GM12878 (cell line): ENCODE data around the gene BRD1. TPM values are rescaled to one million over a fixed set of nuclear protein-coding genes. Genes with fewer than 3 reads are reported as not detected.

Experiments used
- ATAC-seq: fragments of 200-7000 bp; cut with Tn5 transposase; 3 replicates; pipeline ENCODE4 v1.9.1; 2020; ENCODE audit warnings: mild to moderate bottlenecking, moderate library complexity
- BruUV-seq: library from RNA; stranded (reverse); fragments of 400-500 nt; replicated peaks from 2 replicates; lab custom pipeline; 2021; lab: Mats Ljungman, UMichigan
- CTCF ChIA-PET: fragments of 300-600 bp; sonication (Branson Sonifier 250); formaldehyde crosslinking; extraction: SDS; loops from one replicate; lab custom pipeline; 2021; ENCODE audit warnings: inconsistent platforms; lab: Yijun Ruan, JAX
- POLR2A ChIA-PET: fragments of 350-600 bp; formaldehyde crosslinking; extraction: SDS; loops from one replicate; lab custom pipeline; 2021; ENCODE audit warnings: inconsistent platforms; lab: Charles Lee
- RAD21 ChIA-PET: fragments of 300-600 bp; sonication (Branson Sonifier 250); formaldehyde crosslinking; loops from one replicate; lab custom pipeline; 2023; ENCODE audit warnings: antibody characterized with exemption; ENCODE audit not compliant: unreplicated experiment; lab: Charles Lee
- SMC1A ChIA-PET: fragments of 300-600 bp; sonication (Branson Sonifier 250); formaldehyde crosslinking; loops from one replicate; lab custom pipeline; 2023; ENCODE audit not compliant: unreplicated experiment, uncharacterized antibody; lab: Charles Lee
- DNase-seq: peaks from one replicate; pipeline ENCODE4 v3.0.0-alpha.2; 2011; ENCODE audit warnings: low read depth, low spot score
- FAIRE-seq: peaks from 3 replicates; lab custom pipeline; 2011; peaks lifted over from hg19 to GRCh38; lab: Jason Lieb, UNC
- H2AFZ ChIP-seq: 2 replicates; pipeline ENCODE4 v1.6.0; 2011; ENCODE audit warnings: low read depth, low read length, control low read depth; ENCODE audit not compliant: control insufficient read depth
- H3K27ac ChIP-seq: 2 replicates; pipeline ENCODE4 v1.5.1; 2011; ENCODE audit warnings: control low read depth; ENCODE audit not compliant: control insufficient read depth, insufficient read depth
- H3K27me3 ChIP-seq, 2 experiments: replicated peaks in 1 of 2; 2 replicates each; pipeline versions ENCODE4 v1.6.0 to v1.6.1; 2011; ENCODE audit warnings: low read length in 1 of 2; ENCODE audit not compliant: control insufficient read depth in 2 of 2, insufficient read depth in 2 of 2
- H3K36me3 ChIP-seq, 2 experiments: 2 replicates each; pipeline ENCODE4 v1.5.1; 2011; ENCODE audit warnings: low read length in 1 of 2; ENCODE audit not compliant: control insufficient read depth in 2 of 2, insufficient read depth in 2 of 2
- H3K4me1 ChIP-seq: 2 replicates; pipeline ENCODE4 v1.6.1; 2011; ENCODE audit warnings: mild to moderate bottlenecking, low read length, moderate library complexity, mixed read lengths; ENCODE audit not compliant: control insufficient read depth, insufficient read depth
- H3K4me2 ChIP-seq: 2 replicates; pipeline ENCODE4 v1.6.0; 2011; ENCODE audit warnings: control low read depth; ENCODE audit not compliant: control insufficient read depth, insufficient read depth
- H3K4me3 ChIP-seq: fragments of 200-600 bp; sonication (generic); 2 replicates; pipeline ENCODE4 v1.5.1; 2016
- H3K79me2 ChIP-seq: 2 replicates; pipeline ENCODE4 v1.6.0; 2011; ENCODE audit warnings: low read length; ENCODE audit not compliant: control insufficient read depth, insufficient read depth
- H3K9ac ChIP-seq: 2 replicates; pipeline ENCODE4 v1.8.0; 2011; ENCODE audit warnings: low read length, control low read depth, mixed read lengths; ENCODE audit not compliant: control insufficient read depth, insufficient read depth
- H3K9me3 ChIP-seq: replicated peaks from 3 replicates; pipeline ENCODE4 v1.5.1; 2011; ENCODE audit warnings: mild to moderate bottlenecking, low read length; ENCODE audit not compliant: control insufficient read depth, insufficient read depth
- H4K20me1 ChIP-seq: 2 replicates; pipeline ENCODE4 v1.6.0; 2011; ENCODE audit not compliant: control insufficient read depth, insufficient read depth
- BCL11A ChIP-seq: IDR thresholded peaks from 2 replicates; pipeline ENCODE4 v1.6.1; 2011; ENCODE audit warnings: low read depth, low read length
- CBFB ChIP-seq: IDR thresholded peaks from 2 replicates; pipeline ENCODE4 v1.6.1; 2016; ENCODE audit warnings: antibody characterized with exemption, low read depth
- EGR1 ChIP-seq, 2 experiments: IDR thresholded peaks; 1 replicate in 1 of 2; 2 replicates in 1 of 2; pipeline ENCODE4 v1.6.1; 2011 to 2012; ENCODE audit warnings: low read depth in 2 of 2, low read length in 2 of 2, borderline replicate concordance in 1 of 2, mild to moderate bottlenecking in 1 of 2, moderate library complexity in 1 of 2
- KDM1A ChIP-seq: fragments of 200-600 bp; sonication (generic); IDR thresholded peaks from 2 replicates; pipeline ENCODE4 v1.6.1; 2016; ENCODE audit warnings: borderline replicate concordance
- POLR2AphosphoS2 ChIP-seq: IDR thresholded peaks from 2 replicates; pipeline ENCODE4 v1.6.1; 2011; ENCODE audit warnings: low read depth, mild to moderate bottlenecking, low read length, improper control_type of control experiment, moderate library complexity
- POLR2AphosphoS5 ChIP-seq: IDR thresholded peaks from 2 replicates; pipeline ENCODE4 v1.6.1; 2011; ENCODE audit warnings: mild to moderate bottlenecking, low read length, inconsistent platforms
- RELA ChIP-seq: fragments of 450-650 bp; IDR thresholded peaks from 2 replicates; pipeline ENCODE4 v1.8.0; 2014; ENCODE audit warnings: borderline replicate concordance; ENCODE audit not compliant: partially characterized antibody
- RUNX3 ChIP-seq: IDR thresholded peaks from 2 replicates; pipeline ENCODE4 v1.6.1; 2012; ENCODE audit warnings: low read length, inconsistent platforms
- SP1 ChIP-seq: IDR thresholded peaks from one replicate; pipeline ENCODE4 v1.6.1; 2011; ENCODE audit warnings: low read depth, low read length
- ZNF622 ChIP-seq: fragments of 450-650 bp; IDR thresholded peaks from 2 replicates; pipeline ENCODE4 v1.6.1; 2017; ENCODE audit warnings: mild to moderate bottlenecking, inconsistent platforms
- WGBS: methylation state at CpG from one replicate; pipeline ENCODE4 v1.1.6; 2016; ENCODE audit warnings: low lambda C conversion rate; ENCODE audit not compliant: insufficient replicate concordance, insufficient coverage; ENCODE audit errors: missing lambda C conversion rate; 5-methylcytosine and 5-hydroxymethylcytosine counted together
- in situ Hi-C: fragments of 300-500 bp; cut with MboI; formaldehyde crosslinking; loops from 9 replicates; pipeline ENCODE4 v1.14.3; 2018; ENCODE audit warnings: mixed read lengths
- intact Hi-C: fragments of 100-400 bp; cut with micrococcal nuclease; formaldehyde crosslinking; loops from one replicate; pipeline ENCODE4 v1.14.2; 2022; ENCODE audit not compliant: unreplicated experiment
- polyA plus RNA-seq, 11 experiments: library from polyadenylated mRNA; depleted of rRNA in 4 of 11; unstranded in 6 of 11; stranded (reverse) in 5 of 11; fragments of >200 nt; fragmentation: Nextera tagmentation in 4 of 11; fragmentation: Illumina TruSeq in 1 of 11; extraction: Ambion mirVana in 4 of 11; extraction: Trizol in 1 of 11; gene quantifications; 1 replicate in 1 of 11; 2 replicates in 10 of 11; pipeline versions ENCODE4 v1.2.1 to v1.2.3, GENCODE V29; 2011 to 2016; ENCODE audit warnings: inconsistent platforms in 2 of 11, missing spikeins in 2 of 11, low read depth in 1 of 11
- total RNA-seq, 4 experiments: library from RNA; depleted of rRNA in 3 of 4; stranded (reverse); fragments of >200 nt in 3 of 4; fragmentation: Illumina TruSeq in 1 of 4; extraction: Trizol in 1 of 4; gene quantifications; 2 replicates each; pipeline versions ENCODE4 v1.2.1 to v1.2.3, GENCODE V29; 2013 to 2021
- TF ChIP-seq, protein P1 (sequence below): IDR thresholded peaks from 2 replicates; pipeline ENCODE4 v1.6.1; 2011; ENCODE audit warnings: low read depth, mild to moderate bottlenecking, low read length, moderate library complexity, borderline replicate concordance; ENCODE audit errors: extremely low read depth
- TF ChIP-seq, protein P2 (sequence below): IDR thresholded peaks from 2 replicates; pipeline ENCODE4 v1.6.1; 2012; ENCODE audit warnings: low read length, inconsistent platforms
- TF ChIP-seq, protein P3 (sequence below): fragments of 450-650 bp; IDR thresholded peaks from 2 replicates; pipeline ENCODE4 v1.6.1; 2017; ENCODE audit warnings: mild to moderate bottlenecking, low read depth, inconsistent platforms; ENCODE audit not compliant: poor library complexity, severe bottlenecking
- TF ChIP-seq, protein P4 (sequence below): fragments of 450-650 bp; IDR thresholded peaks from 2 replicates; pipeline ENCODE4 v1.6.1; 2017; ENCODE audit warnings: mild to moderate bottlenecking
- TF ChIP-seq, protein P5 (sequence below): fragments of 450-650 bp; IDR thresholded peaks from 2 replicates; pipeline ENCODE4 v1.6.1; 2017; ENCODE audit warnings: antibody characterized with exemption, mild to moderate bottlenecking, moderate library complexity

BRD1 gene
- total and polyA plus RNA-seq, 10 of the 15 experiments (the other 5 are each of a cell fraction or from before 2014, with no cell fraction given), result 0.90 to 26.4 (median 7.1) TPM

DNA sequence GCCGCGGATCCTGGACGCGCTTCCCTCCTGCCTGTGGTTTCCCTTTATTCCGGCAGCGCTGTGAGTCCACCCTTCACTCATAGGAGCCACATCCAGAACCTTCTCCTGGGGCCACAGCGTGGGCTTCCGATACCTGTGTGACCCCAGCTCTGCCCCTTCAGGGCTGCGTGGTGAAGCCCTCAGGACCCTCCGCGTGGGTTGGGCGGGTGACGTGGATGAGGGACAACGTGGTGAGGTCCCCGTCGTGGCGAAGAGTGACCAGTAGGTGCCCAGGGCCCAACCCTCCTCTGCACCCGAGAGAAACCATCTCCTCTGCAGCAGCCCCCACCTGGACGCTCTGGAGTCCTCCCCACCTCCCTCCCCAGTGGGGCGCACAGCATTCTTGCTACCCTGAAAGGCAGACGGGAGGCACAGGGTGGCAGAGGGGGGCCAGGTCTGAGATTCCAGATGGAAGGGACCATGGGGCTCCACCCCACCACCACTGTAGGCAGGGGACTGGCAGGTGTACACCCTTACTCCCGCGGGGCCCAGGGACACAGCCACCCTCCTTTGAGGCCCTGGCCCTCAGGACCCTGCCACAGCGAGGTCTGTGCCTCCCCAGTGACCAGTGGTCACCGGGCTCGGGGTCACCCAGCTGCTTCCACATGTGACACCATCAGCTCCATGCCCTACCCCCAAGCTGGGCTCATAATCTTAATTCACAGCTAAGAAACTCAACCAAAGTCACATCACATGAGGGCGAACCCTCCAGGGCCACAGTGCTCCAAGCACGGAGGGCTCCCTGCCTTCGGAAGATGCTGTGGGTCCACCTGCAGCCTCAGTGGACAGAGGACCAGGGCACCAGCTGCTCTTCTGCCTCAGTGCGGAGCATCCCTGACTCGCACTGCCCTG, 22.6 kb upstream of the BRD1 start:
- Histone ChIP-seq H3K4me2 (no peak overlapping the region), H4K20me1 (no peaks in the 10 kb centered on the region), H3K79me2 (peaks cover 12% of the 10 kb centered on the region), H3K4me1 (no peaks in the 10 kb centered on the region; the same call in 1 of the 2 replicates), H3K27me3 (peaks cover 8 to 9% of the 10 kb centered on the region in 2 experiments), H3K27ac (no peak overlapping the region), H2AFZ (no peak overlapping the region), H3K9me3 (no peaks in the 10 kb centered on the region), H3K9ac (no peak overlapping the region), H3K36me3 (no peaks in the 10 kb centered on the region), H3K4me3 (no peak overlapping the region)
- intact Hi-C loops, result no loop called here
- in situ Hi-C loops, result no loop called here
- no peak for FAIRE-seq
- CTCF ChIA-PET, result no interaction called here
- POLR2A ChIA-PET, result no interaction called here
- WGBS, result 75% methylated on average over 31 of the region's 31 CpGs
- no TSS peak for BruUV-seq
- ATAC-seq, result no peak
- no peak for DNase-seq
- SMC1A ChIA-PET, result no interaction called here
- RAD21 ChIA-PET, result no interaction called here
- TF ChIP-seq CBFB, result no peak
- TF ChIP-seq SP1, result no peak
- TF ChIP-seq KDM1A, result no peak
- TF ChIP-seq, protein P1, sequence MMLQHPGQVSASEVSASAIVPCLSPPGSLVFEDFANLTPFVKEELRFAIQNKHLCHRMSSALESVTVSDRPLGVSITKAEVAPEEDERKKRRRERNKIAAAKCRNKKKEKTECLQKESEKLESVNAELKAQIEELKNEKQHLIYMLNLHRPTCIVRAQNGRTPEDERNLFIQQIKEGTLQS, result no peak
- TF ChIP-seq, protein P2, sequence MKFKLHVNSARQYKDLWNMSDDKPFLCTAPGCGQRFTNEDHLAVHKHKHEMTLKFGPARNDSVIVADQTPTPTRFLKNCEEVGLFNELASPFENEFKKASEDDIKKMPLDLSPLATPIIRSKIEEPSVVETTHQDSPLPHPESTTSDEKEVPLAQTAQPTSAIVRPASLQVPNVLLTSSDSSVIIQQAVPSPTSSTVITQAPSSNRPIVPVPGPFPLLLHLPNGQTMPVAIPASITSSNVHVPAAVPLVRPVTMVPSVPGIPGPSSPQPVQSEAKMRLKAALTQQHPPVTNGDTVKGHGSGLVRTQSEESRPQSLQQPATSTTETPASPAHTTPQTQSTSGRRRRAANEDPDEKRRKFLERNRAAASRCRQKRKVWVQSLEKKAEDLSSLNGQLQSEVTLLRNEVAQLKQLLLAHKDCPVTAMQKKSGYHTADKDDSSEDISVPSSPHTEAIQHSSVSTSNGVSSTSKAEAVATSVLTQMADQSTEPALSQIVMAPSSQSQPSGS, result no peak
- no peak for TF ChIP-seq POLR2AphosphoS5
- no peak for TF ChIP-seq POLR2AphosphoS2
- no peak for TF ChIP-seq ZNF622
- TF ChIP-seq BCL11A, result no peak
- TF ChIP-seq, protein P3, sequence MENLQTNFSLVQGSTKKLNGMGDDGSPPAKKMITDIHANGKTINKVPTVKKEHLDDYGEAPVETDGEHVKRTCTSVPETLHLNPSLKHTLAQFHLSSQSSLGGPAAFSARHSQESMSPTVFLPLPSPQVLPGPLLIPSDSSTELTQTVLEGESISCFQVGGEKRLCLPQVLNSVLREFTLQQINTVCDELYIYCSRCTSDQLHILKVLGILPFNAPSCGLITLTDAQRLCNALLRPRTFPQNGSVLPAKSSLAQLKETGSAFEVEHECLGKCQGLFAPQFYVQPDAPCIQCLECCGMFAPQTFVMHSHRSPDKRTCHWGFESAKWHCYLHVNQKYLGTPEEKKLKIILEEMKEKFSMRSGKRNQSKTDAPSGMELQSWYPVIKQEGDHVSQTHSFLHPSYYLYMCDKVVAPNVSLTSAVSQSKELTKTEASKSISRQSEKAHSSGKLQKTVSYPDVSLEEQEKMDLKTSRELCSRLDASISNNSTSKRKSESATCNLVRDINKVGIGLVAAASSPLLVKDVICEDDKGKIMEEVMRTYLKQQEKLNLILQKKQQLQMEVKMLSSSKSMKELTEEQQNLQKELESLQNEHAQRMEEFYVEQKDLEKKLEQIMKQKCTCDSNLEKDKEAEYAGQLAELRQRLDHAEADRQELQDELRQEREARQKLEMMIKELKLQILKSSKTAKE, result no peak
- TF ChIP-seq, protein P4, sequence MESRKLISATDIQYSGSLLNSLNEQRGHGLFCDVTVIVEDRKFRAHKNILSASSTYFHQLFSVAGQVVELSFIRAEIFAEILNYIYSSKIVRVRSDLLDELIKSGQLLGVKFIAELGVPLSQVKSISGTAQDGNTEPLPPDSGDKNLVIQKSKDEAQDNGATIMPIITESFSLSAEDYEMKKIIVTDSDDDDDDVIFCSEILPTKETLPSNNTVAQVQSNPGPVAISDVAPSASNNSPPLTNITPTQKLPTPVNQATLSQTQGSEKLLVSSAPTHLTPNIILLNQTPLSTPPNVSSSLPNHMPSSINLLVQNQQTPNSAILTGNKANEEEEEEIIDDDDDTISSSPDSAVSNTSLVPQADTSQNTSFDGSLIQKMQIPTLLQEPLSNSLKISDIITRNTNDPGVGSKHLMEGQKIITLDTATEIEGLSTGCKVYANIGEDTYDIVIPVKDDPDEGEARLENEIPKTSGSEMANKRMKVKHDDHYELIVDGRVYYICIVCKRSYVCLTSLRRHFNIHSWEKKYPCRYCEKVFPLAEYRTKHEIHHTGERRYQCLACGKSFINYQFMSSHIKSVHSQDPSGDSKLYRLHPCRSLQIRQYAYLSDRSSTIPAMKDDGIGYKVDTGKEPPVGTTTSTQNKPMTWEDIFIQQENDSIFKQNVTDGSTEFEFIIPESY, result no peak
- TF ChIP-seq, protein P5, sequence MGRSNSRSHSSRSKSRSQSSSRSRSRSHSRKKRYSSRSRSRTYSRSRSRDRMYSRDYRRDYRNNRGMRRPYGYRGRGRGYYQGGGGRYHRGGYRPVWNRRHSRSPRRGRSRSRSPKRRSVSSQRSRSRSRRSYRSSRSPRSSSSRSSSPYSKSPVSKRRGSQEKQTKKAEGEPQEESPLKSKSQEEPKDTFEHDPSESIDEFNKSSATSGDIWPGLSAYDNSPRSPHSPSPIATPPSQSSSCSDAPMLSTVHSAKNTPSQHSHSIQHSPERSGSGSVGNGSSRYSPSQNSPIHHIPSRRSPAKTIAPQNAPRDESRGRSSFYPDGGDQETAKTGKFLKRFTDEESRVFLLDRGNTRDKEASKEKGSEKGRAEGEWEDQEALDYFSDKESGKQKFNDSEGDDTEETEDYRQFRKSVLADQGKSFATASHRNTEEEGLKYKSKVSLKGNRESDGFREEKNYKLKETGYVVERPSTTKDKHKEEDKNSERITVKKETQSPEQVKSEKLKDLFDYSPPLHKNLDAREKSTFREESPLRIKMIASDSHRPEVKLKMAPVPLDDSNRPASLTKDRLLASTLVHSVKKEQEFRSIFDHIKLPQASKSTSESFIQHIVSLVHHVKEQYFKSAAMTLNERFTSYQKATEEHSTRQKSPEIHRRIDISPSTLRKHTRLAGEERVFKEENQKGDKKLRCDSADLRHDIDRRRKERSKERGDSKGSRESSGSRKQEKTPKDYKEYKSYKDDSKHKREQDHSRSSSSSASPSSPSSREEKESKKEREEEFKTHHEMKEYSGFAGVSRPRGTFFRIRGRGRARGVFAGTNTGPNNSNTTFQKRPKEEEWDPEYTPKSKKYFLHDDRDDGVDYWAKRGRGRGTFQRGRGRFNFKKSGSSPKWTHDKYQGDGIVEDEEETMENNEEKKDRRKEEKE, result no peak
- TF ChIP-seq EGR1 (IDR thresholded peaks at IDR 0.05; ENCODE audit: borderline replicate concordance in 1 of 2, low read depth in 2 of 2, low read length in 2 of 2), result no peak
- TF ChIP-seq RELA, result no peak
- no peak for TF ChIP-seq RUNX3
